ENCODE results near the gene AP5Z1. TPM values are rescaled to one million over a fixed set of nuclear protein-coding genes. Genes with fewer than 3 reads are reported as not detected.

The AP5Z1 gene
- total RNA-seq, 4 donors from 2014 or later: 36.6 to 111 (median 44.5) TPM

DNA sequence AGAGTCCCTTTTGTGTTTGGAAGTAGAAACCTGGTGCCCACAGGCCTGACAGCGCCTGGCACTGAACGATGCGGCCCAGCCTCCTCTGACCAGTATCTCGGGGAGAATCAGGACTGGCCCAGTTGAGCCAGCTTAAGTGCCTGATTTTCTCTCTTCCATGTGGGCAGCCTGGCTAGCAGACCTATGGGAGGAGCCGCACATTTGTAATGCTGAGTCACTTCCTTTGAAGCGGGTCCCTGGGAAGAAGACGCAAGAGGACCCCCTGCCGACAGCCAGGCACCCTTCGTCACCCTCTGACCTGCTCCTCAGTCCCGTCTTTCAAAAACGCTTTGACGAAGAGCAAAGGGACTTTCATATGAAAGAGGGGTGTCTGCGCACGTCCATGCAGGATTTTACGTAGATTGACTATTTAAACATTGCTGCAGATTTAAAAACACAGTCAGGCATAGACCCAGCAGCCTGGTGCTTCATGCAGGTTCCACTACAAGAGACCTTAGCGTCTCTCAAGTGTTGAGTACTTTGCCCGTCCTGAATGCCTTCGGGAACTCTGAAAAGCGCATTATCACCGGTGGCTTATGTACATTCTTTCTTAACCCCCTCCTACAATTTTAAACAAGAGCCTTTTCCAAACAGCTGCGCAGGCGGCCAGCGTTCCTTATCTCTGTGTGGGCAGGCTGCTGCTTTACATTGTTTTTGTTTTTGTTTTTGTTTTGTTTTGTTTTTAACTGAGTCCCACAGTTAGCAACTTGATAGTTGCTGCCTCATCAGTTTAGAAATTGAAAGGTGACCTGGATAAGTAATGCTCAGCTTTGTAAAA, 36.5 kb upstream of the AP5Z1 start:
- no peaks in the 10 kb centered on the region for H3K27me3 ChIP-seq
- no peak for DNase-seq
- 62 to 81% methylated on average over 9 to 23 of the region's 23 CpGs for WGBS, 2 donors (ENCODE audit: low coverage in 1 of 2)
- peak in 1 of 3 donors; percentile 5 for TF ChIP-seq POLR2AphosphoS5 (IDR thresholded peaks at IDR 0.05)
- no peak for TF ChIP-seq CTCF (IDR thresholded peaks at IDR 0.05)
- no peaks in the 10 kb centered on the region for H3K9me3 ChIP-seq
- peak overlapping the region; percentile 65 to 77 (median 69) for H3K27ac ChIP-seq
- H3K36me3 ChIP-seq: peaks cover 0 to 3% (median 0%) of the 10 kb centered on the region in 4 donors
- intact Hi-C loops (cut with DNase I; ENCODE audit: low total_unique reads) (no loop called here), in situ Hi-C loops (cut with MboI; ENCODE audit: low pct_ligation_motif_present in 1 of 4, low pct_unique_long_range_greater_than_20kb in 1 of 4, low sequenced_read_pairs in 3 of 4) (no loop called here)
- peak overlapping the region in 2 of 4 donors; percentile 5 to 15 for H3K4me3 ChIP-seq
- peaks cover 10 to 44% (median 25%) of the 10 kb centered on the region in 4 donors for H3K4me1 ChIP-seq

GRCh38 chr7:4739528-4739992, 35.9 kb upstream of the AP5Z1 start:
- TF ChIP-seq CTCF (IDR thresholded peaks at IDR 0.05) (peak; percentile 22 to 43 (median 39)), POLR2A (IDR thresholded peaks at IDR 0.05) (no peak)
- Histone ChIP-seq H3K9me3 (no peaks in the 10 kb centered on the region), H3K27me3 (no peaks in the 10 kb centered on the region), H3K4me3 (peak overlapping the region in 1 of 4 donors; percentile 5), H3K27ac (peak overlapping the region; percentile 65 to 77 (median 69)), H3K36me3 (peaks cover 0 to 3% (median 0%) of the 10 kb centered on the region in 4 donors), H3K4me1 (peaks cover 15 to 51% (median 32%) of the 10 kb centered on the region in 4 donors)
- in situ Hi-C loops (cut with MboI; ENCODE audit: low pct_ligation_motif_present in 1 of 4, low pct_unique_long_range_greater_than_20kb in 1 of 4, low sequenced_read_pairs in 3 of 4) (no loop called here), intact Hi-C loops (cut with DNase I; ENCODE audit: low total_unique reads) (no loop called here)
- WGBS, 2 donors (ENCODE audit: low coverage in 1 of 2): 62% methylated on average over 16 of the region's 16 CpGs; no CpG with 5 or more reads in 1 of the 2 donors
- DNase-seq: no peak

GRCh38 chr7:4740796-4741195, 34.6 kb upstream of the AP5Z1 start:
- in situ Hi-C loops (cut with MboI; ENCODE audit: low pct_ligation_motif_present in 1 of 4, low pct_unique_long_range_greater_than_20kb in 1 of 4, low sequenced_read_pairs in 3 of 4): loop anchor here in 1 of 4 donors (10.0 kb wide), 1 partner anchor 56 kb away; the partner anchor contains the start of gene FOXK1
- H3K4me3 ChIP-seq: no peak overlapping the region
- no peak overlapping the region for H3K27ac ChIP-seq
- H3K27me3 ChIP-seq: no peaks in the 10 kb centered on the region
- intact Hi-C loops (cut with DNase I; ENCODE audit: low total_unique reads): no loop called here
- peaks cover 0 to 3% (median 0%) of the 10 kb centered on the region in 4 donors for H3K36me3 ChIP-seq
- no peaks in the 10 kb centered on the region for H3K9me3 ChIP-seq
- TF ChIP-seq POLR2A (IDR thresholded peaks at IDR 0.05) (no peak), EP300 (IDR thresholded peaks at IDR 0.05; ENCODE audit: low read depth) (no peak), CTCF (IDR thresholded peaks at IDR 0.05) (no peak), POLR2AphosphoS5 (IDR thresholded peaks at IDR 0.05) (no peak)
- H3K4me1 ChIP-seq: peaks cover 17 to 63% (median 42%) of the 10 kb centered on the region in 4 donors
- 96 to 97% methylated on average over 9 to 21 of the region's 22 CpGs for WGBS, 2 donors (ENCODE audit: low coverage in 1 of 2)
- DNase-seq: no peak

GRCh38 chr7:4742051-4742573, 33.3 kb upstream of the AP5Z1 start:
- WGBS, 2 donors (ENCODE audit: low coverage in 1 of 2): 68 to 88% methylated on average over 5 to 23 of the region's 23 CpGs
- no peaks in the 10 kb centered on the region for H3K27me3 ChIP-seq
- DNase-seq: peak; percentile 64
- H3K9me3 ChIP-seq: no peaks in the 10 kb centered on the region
- no peak overlapping the region for H3K4me3 ChIP-seq
- peaks cover 0 to 3% (median 0%) of the 10 kb centered on the region in 4 donors for H3K36me3 ChIP-seq
- intact Hi-C loops (cut with DNase I; ENCODE audit: low total_unique reads): no loop called here
- H3K4me1 ChIP-seq: peaks cover 25 to 76% (median 55%) of the 10 kb centered on the region in 4 donors
- in situ Hi-C loops (cut with MboI; ENCODE audit: low pct_ligation_motif_present in 1 of 4, low pct_unique_long_range_greater_than_20kb in 1 of 4, low sequenced_read_pairs in 3 of 4): loop anchor here in 1 of 4 donors (10.0 kb wide), 1 partner anchor 57 kb away; the partner anchor contains the start of gene FOXK1
- TF ChIP-seq POLR2A (IDR thresholded peaks at IDR 0.05) (peak; percentile 9), CTCF (IDR thresholded peaks at IDR 0.05) (no peak), POLR2AphosphoS5 (IDR thresholded peaks at IDR 0.05) (peak in 2 of 3 donors; percentile 2 to 36), EP300 (IDR thresholded peaks at IDR 0.05; ENCODE audit: low read depth) (no peak)
- peak overlapping the region in 3 of 4 donors; percentile 97 to 99 (median 98) for H3K27ac ChIP-seq

Measured in transverse colon (tissue), 4 donors.